DMS 273 treated with DMSO at 0.1 percent for 48 hours (cell line): ENCODE data around the gene SPATA6.
"Not testable (repeated sequence)": the region's sequence is repeated elsewhere in the genome, so short reads cannot be mapped to it uniquely, and the experiment has no call there.

Source experiments
- DNase-seq: peaks from one replicate; lab custom pipeline; 2025; lab: John Stamatoyannopoulos, UW

The SPATA6 gene

DNA sequence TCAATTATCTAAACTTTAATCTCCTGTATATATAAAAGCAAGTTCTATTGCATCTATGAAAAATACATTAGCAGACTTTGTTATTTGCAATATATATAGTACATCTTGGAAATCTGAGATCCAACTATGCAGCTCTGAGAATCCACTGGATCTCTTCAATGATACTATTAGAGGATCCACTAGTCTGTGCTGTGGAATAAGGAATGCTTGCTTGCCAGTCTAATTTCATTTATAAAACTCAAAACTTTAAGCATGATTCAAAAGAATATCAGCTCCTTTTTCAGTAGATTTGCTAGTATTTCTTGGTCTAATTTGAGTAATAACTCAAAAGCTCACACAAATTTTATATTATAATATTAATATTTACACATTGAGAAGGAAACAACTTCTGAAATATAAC is 115.1 kb downstream of the SPATA6 start:
- DNase-seq = no peak

DNA sequence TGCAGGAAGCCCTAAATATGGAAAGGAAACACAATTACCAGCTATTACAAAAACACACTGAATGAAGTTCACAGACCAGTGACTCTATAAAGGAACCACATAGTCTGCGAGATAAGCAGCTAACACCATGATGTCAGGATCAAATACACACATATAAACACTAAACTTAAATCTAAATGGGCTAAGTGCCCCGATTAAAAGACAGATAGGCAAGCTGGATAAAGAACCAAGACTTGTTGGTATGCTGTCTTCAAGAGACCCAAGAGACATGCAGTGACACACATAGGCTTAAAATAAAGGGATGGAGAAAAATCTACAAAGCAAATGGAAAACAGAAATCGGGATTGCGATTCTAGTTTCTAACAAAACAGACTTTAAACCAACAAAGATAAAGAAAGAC is 127.6 kb downstream of the SPATA6 start:
- DNase-seq = no peak

DNA sequence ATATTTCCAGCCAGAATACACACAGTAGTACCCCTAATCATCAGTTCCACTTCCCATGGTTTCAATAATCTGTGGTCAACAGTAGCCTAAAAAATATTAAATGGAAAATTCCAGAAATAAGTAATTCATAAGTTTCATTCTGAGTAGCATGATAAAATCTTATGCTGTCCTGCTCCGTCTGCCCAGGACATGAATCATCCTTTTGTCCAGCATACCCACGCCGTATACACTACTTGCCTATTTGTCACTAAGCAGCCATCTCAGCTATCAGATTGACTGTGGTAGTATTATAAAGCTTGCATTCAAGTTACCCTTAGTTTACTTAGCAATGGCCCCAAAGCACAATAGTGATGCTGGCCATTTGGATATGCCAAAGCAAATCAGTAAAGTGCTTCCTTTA is 130.8 kb downstream of the SPATA6 start:
- DNase-seq = no peak

GRCh38 chr1:48338257-48338656 is 133.7 kb downstream of the SPATA6 start:
- no peak for DNase-seq

GRCh38 chr1:48333316-48333715 is 138.7 kb downstream of the SPATA6 start:
- no peak for DNase-seq

DNA sequence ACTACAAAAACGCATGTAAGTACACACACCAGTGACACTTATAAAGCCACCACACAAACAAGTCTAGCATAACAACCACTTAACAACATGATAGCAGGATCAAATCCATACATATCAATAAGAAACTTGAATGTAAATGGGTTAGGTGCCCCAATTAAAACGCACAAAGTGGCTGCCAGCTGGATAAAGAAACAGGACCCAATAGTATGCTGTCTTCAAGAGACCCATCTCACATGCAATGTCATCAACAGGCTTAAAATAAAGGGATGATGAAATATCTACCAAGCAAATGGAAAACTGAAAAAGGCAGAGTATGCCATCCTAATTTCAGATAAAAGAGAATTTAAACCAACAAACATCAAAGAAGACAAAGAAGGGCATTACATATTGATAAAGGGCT is 139.9 kb downstream of the SPATA6 start:
- no peak for DNase-seq

- DNase-seq = no peak
Observed at GRCh38 chr1:48329905-48330304, 142.1 kb downstream of the SPATA6 start.

DNA sequence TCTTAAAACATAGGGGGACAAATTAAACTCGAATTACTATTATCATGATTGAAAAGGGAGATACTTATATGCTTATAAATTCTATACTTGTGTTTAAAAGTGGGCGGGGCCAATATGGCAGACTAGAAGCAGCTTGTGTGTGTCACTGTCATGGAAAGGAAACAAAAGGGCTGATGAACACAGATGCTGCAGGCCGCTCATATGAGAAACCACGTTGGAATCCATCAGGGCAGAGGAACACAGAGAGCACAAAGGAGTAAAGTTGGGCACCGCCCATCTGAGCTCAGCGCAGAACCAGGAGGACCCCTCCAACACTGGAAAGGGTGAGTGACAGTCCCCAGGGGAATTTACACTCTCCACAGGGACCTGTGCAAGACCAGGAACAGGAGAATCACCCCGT is 142.5 kb downstream of the SPATA6 start:
- DNase-seq = no peak

- not testable (repeated sequence) for DNase-seq
Observed at GRCh38 chr1:48311829-48312228, 160.2 kb downstream of the SPATA6 start.

DNA sequence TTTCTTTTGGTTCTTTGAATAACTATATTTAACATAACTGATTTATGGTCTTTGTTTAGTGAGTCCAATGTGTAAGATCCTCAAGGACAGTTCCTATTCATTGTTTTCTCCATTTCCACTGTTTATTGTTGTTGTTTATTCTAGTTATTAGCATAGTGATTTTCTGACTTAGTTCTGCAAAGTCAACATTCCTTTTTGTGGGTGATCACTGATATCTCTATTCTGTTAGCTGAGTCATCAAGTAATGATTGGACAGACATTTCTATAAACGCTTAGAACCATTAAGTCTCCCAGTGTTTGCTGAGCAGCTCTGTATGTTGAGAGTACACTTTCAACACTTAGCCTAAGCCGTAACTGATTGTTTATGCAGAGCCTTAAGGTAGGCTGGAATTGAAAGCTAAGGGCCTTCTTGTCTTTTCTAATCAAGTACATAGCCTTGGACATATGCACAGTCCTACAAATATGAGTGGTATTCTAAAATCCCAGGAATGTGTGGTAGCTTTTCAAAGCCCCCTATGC is 162.4 kb downstream of the SPATA6 start:
- no peak for DNase-seq

DNA sequence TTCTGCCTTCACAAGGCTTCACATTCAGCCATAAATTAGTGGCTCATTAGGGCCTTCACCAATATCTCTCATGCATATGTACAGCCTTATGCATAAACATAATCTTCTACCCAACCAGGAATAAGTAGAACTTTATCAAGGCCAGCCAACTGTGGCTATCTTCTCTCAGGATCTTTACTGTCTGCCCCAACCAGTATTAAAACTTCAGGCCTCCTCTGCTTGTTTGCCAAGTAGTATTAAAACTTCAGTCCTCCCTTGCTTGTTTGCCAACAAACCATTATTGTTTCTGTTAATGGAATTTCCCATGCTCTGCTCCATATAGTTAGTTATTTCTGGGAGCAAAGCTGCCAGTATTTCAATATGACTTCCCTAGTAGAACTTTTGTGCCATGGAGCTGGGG is 169.4 kb downstream of the SPATA6 start:
- no peak for DNase-seq

DNA sequence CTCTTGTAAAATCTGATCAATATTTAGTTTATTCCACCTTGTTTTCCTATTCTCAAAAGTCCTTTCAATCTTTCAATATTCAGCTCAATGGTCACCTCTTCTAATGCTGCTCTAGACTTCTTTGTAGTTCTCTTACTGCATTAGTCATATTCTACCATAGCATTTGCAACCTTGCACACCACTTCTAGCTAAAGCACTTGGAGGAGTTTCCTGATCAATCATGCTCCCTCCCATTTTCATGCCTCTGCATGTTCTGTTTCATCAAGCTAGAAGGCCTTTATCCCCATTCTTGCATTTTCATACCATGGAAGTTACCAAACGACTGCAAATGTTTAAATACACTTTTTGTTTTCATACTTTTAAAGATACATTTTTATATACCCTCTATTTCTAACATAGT is 177.3 kb downstream of the SPATA6 start:
- no peak for DNase-seq

DNA sequence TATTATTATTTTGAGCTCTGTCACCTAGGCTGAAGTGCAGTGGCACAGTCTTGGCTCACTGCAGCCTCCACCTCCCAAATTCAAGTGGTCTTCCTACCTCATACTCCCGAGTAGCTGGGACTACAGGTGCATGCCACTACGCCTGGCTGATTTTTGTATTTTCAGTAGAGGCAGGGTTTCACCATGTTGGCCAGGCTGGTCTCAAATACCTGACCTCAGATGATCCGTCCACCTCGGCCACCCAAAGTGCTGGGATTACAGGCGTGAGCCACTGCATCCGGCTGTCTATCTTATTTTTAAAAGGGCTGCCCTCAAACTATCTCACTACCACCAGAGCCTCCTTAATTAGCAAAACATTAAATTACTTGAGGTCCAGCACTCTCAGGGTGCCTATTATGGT is 177.9 kb downstream of the SPATA6 start:
- DNase-seq = not testable (repeated sequence)

- DNase-seq = no peak
Observed at GRCh38 chr1:48292706-48293105, 179.3 kb downstream of the SPATA6 start.

DNA sequence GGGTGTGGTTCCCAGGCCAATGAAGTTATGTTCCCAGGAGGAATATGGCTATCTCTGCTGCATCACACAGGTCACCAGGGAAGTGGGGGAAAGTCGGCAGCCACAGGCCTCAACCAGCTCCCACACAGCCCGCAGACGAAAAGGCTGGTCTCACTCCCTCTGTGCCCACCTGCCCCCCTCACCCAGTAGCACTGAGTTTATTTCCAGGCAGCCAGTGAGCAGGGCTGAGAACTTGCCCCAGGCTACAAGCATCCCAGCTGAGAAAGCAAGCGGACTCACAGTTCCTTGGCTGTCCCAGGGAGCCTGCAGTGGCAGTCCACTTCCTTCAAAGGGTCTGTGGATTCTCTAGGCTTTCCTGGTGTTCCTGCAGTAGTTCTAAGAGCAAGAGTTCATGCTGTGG is 180.6 kb downstream of the SPATA6 start:
- DNase-seq = no peak

DNA sequence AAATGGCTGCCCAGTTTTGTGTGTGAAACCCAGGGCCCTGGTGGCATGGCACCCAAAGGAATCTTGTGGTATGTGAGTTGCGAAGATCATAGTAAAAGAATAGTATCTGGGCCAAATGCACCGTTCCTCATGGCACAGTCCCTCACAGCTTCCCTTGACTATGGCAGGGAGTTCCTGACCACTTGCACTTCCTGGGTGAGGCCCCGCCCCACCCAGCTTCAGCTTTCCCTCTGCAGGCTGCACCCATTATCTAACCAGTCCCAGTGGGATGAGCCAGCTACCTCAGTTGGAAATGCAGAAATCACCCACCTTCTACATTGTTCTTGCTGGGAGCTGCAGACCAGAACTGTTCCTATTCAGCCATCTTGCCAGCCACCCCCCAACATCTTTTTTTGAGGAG is 186.5 kb downstream of the SPATA6 start:
- DNase-seq = no peak

DNA sequence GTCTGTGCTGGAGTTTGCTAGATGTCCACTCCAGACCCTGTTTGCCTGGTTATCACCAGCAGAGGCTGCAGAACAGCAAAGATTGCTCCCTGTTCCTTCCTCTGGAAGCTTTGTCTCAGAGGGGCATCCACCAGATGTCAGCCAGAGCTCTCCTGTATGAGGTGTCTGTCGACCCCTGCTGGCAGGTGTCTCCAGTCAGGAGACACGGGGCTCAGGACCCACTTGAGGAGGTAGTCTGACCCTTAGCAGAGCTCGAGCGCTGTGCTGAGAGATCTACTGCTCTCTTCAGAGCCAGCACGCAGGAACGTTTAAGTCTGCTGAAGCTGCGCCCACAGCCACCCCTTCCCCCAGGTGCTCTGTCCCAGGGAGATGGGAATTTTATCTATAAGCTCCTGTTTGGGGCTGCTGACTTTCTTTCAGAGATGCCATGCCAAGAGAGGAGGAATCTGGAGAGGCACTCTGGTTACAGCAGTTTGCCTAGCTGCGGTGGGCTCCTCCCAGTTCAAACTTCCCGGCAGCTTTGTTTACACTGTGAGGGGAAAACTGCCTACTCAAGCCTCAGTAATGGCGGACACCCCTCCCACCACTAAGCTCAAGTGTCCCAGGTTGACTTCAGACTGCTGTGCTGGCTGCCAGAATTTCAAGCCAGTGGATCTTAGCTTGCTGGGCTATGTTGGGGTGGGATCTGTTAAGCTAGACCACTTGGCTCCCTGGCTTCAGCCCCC is 187.1 kb downstream of the SPATA6 start:
- DNase-seq = not testable (repeated sequence)

GRCh38 chr1:48282329-48282728 is 189.7 kb downstream of the SPATA6 start:
- DNase-seq = not testable (repeated sequence)

DNA sequence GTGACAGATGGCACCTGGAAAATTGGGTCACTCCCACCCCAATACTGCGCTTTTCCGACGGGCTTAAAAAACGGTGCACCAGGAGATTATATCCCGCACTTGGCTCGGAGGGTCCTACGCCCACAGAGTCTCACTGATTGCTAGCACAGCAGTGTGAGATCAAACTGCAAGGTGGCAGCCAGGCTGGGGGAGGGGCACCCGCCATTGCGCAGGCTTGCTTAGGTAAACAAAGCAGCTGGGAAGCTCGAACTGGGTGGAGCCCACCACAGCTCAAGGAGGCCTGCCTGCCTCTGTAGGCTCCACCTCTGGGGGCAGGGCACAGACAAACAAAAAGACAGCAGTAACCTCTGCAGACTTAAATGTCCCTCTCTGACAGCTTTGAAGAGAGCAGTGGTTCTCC is 194.6 kb downstream of the SPATA6 start:
- DNase-seq = not testable (repeated sequence)

DNA sequence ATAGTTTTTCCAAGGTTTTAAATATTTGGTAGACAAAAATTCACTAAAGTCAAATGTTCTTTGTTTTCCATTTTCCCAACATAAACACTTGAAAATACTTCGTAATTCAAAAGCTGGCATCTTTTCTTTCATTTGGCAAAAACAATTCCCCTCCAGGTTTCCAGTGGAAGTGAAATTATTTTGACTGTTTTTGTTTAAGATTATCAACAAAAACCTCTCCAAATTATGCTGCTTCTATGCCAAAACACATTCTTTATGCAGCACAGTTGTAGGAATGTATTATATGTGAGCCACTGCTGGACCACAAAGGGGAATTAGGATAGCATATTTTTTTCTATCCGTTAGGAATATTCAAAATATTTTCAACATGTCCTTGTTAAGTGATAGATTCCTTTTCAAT is 205.4 kb downstream of the SPATA6 start:
- DNase-seq = no peak

- no peak for DNase-seq
Observed at GRCh38 chr1:48263041-48263440, 209.0 kb downstream of the SPATA6 start.

DNA sequence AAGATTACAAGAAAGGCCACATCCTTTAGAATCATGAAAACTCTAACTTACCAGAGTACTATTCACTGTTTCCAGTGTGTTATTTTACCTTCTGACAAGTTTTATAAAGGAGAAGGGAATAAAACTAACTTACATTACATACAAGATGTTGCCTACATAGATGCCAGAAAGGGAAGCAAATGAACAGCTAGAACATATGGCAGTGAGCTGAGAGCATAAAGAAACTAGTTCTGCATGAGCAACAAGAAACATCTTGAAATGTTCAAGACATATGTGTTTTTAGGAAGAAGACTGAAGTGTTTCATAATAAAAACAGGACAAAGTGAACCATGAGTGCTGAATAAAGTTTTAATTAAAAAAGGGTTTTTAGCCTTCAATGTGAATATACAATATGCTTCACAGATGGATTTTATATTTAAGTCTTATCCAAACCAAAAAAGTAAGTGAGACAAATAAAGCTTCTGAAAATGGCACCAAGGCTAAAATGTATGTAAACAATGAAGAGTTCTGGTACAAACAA is 210.1 kb downstream of the SPATA6 start:
- no peak for DNase-seq

DNA sequence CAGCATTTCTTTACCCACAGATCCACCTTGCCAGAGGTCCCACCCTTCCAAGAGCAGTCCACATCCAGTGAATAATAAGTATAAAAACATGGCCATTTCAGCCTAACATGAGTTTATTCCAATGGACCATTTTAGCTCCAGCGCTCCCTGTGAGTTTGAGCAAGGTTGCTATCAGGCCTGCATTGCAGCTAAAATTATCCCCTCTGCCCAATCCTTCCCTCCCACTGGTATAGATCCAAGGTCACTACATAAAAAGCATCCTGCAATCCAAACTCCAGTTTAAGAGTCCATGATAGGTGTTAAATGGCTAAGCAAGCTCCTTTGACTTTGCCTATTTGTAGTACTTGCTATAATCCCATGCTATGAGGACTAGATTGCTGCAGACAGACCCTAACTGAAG is 213.9 kb downstream of the SPATA6 start:
- no peak for DNase-seq

GRCh38 chr1:48254254-48254653 is 217.8 kb downstream of the SPATA6 start:
- no peak for DNase-seq
